Measurements from ENCODE around the gene MAPT. TPM values are rescaled to one million over a fixed set of nuclear protein-coding genes. Genes with fewer than 3 reads are reported as not detected.

Gene MAPT
- total RNA-seq, 1 experiment from 2014 or later, result 3.5 TPM

DNA sequence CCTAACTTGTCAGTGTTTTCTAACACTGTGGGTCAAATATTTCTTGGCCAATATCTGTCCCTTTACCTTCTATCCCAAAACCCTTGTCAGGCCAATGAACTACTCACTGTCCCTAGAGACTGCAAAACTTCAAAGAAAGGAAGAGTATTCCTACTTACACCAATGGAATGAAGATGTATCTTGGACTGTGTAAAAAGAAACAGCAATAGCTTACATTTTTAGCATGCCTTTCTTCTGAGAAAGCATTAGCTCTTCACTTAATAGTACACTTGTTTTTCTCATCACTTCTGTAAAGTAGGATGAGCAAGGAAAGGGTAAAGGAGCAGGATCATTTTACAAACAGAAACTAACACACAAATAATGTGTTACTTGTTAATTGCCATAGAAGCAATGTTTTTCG, 178.6 kb downstream of the MAPT start:
- DNase-seq (ENCODE audit: extremely low read depth, low read depth), result peak; percentile 11

DNA sequence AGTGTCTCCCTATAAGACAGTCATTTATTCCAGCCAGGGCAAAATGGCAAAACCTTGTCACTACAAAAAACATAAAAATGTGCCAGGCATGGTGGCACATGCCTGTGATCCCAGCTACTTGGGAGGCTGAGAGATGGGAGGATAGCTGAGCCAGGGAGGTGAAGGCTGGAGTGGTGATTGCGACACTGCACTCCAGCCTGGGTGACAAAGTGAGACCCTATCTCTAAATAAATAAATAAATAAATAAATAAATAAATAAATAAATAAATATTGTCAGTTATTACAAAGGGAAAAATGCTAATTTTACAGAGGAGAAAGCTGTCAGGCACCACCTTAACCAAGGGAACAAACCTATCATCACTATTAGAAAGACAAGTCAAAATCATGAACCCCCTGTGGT, 180.2 kb downstream of the MAPT start:
- DNase-seq (ENCODE audit: extremely low read depth, low read depth), result no peak

Small RNAs within 50 kb of the gene (small RNA-seq; reads per million reads assigned to genes)
- 0 reads per million in 2 experiments for gene RF00017

Other genes with a start within 250 kb of the MAPT start
- gene CRHR1, start 110.2 kb upstream of the MAPT start, total RNA-seq (2014; rRNA removed; shearing (Covaris generic)), result not detected in 2 replicates
- gene SPPL2C, start 49.7 kb upstream of the MAPT start, total RNA-seq (2014; rRNA removed; shearing (Covaris generic)), result not detected in 2 replicates
- gene STH, start 104.7 kb downstream of the MAPT start, total RNA-seq (2014; rRNA removed; shearing (Covaris generic)), result not detected in 2 replicates